Measurements from ENCODE around the gene RRP1B. TPM values are rescaled to one million over a fixed set of nuclear protein-coding genes. Genes with fewer than 3 reads are reported as not detected.
"Not testable (repeated sequence)": the region's sequence is repeated elsewhere in the genome, so short reads cannot be mapped to it uniquely, and the experiment has no call there.

Gene RRP1B
- total and polyA plus RNA-seq, 5 donors from 2014 or later, result 26.2 to 37.7 (median 28.7) TPM

DNA sequence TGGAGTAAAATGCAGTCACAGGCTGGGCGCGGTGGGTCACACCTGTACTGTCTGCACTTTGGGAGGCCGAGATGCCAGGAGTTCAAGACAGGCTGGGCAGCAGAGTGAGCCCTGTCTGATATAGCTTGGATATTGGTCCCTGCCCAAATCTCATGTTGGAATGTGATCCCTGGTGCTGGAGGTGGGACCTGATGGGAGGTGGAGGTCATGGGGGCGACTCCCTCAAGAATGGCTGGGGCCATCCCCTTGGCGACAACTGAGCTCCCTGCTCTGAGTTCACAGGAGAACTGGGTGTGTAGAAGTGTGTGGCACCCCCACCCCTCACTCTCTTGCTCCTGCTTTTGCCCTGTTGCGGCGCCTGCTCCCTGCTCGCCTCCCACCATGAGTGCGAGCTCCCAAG is 48.1 kb downstream of the RRP1B start:
- Mint-ChIP-seq H3K36me3 (no peaks in the 10 kb centered on the region), H3K27ac (no peak overlapping the region), H3K4me1 (peaks cover 0 to 7% (median 5%) of the 10 kb centered on the region in 4 donors), H3K27me3 (peaks cover 7% of the 10 kb centered on the region), H3K4me3 (no peak overlapping the region), H3K9me3 (peaks cover 0 to 1% (median 0%) of the 10 kb centered on the region in 7 donors)
- no peak for DNase-seq
- Histone ChIP-seq H3K36me3 (ENCODE audit: control insufficient read depth, insufficient read depth, low read length) (no peaks in the 10 kb centered on the region), H3K4me1 (ENCODE audit: control insufficient read depth, insufficient read depth, low read length, poor library complexity, severe bottlenecking) (no peaks in the 10 kb centered on the region), H3K4me3 (ENCODE audit: low read depth, low read length) (no peak overlapping the region), H3K27me3 (ENCODE audit: control insufficient read depth, insufficient read depth, low read length) (no peaks in the 10 kb centered on the region), H3K27ac (ENCODE audit: insufficient read depth, low read length, poor library complexity, severe bottlenecking) (no peak overlapping the region), H3K9me3 (ENCODE audit: control insufficient read depth in 2 of 2, low read length in 2 of 2) (no peaks in the 10 kb centered on the region)
- no peak for ATAC-seq (ENCODE audit: low read depth in 2 of 2)

DNA sequence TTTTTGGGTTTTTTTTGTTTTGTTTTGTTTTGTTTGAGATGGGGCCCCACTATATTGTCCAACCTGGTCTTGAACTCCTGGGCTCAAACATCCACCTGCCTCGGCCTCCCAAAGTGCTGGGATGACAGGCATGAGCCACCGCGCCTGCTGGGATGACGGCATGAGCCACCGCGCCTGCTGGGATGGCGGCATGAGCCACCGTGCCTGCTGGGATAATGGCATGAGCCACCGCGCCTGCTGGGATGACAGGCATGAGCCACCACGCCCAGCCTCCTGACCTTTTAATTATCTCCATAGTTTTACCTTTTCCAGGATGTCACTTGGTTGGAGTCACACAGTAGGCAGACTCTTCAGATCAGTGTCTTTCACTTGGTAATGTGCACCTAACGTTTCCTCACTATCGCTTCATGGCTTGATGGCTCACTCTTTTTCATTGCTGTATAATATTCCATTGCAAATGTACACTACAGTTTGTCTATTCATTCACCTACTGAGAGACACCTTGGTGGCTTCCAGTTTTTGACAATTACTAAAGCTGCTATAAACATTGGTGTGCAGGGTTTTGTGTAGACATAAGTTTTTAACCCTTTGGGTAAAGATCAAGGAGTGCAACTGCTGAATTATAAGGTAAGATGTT is 49.5 kb downstream of the RRP1B start:
- Mint-ChIP-seq H3K27ac (no peak overlapping the region), H3K36me3 (no peaks in the 10 kb centered on the region), H3K4me3 (no peak overlapping the region), H3K4me1 (no peaks in the 10 kb centered on the region), H3K27me3 (peaks cover 13% of the 10 kb centered on the region), H3K9me3 (peaks cover 0 to 1% (median 0%) of the 10 kb centered on the region in 7 donors)
- Histone ChIP-seq H3K36me3 (ENCODE audit: control insufficient read depth, insufficient read depth, low read length) (no peaks in the 10 kb centered on the region), H3K27me3 (ENCODE audit: control insufficient read depth, insufficient read depth, low read length) (no peaks in the 10 kb centered on the region), H3K4me3 (ENCODE audit: low read depth, low read length) (no peak overlapping the region), H3K27ac (ENCODE audit: insufficient read depth, low read length, poor library complexity, severe bottlenecking) (no peak overlapping the region), H3K4me1 (ENCODE audit: control insufficient read depth, insufficient read depth, low read length, poor library complexity, severe bottlenecking) (no peaks in the 10 kb centered on the region), H3K9me3 (ENCODE audit: control insufficient read depth in 2 of 2, low read length in 2 of 2) (no peaks in the 10 kb centered on the region)
- no peak for ATAC-seq (ENCODE audit: low read depth in 2 of 2)
- DNase-seq, result no peak

DNA sequence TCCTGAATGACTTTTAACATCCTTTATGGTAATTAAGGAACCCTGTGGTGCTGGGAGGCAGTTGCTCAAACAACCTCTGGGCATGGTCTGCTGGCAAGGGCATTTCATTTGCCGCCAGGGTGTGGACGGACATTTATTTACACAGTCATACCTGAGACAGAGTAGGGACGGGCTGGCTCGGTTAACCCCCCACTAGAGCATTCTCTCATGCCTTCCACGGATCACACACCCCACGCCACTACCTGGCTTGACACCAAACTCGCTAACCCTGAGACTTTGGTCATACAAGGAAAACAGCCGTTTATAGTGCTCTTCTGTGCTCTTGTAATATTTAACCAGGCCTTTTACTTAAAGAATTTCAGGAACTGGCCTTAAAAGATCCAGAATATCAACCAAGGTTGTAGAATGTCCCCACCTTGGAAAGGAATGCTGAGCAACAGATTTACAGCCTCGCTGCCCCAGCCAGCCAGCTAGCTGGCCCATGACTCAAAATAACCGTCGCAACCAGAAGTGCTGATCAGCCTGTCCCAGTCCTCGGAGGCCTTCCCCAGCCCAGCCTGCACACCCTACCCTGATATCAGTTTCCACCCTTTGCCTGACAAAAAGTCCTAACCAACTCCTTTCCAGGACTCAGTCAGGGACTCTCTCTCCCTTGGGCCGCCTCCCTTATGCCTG is 53.0 kb downstream of the RRP1B start:
- DNase-seq (no peak), ATAC-seq (ENCODE audit: low read depth in 2 of 2) (no peak)
- no peak overlapping the region for H3K27ac Mint-ChIP-seq
- H3K4me3 Mint-ChIP-seq, result no peak overlapping the region
- Histone ChIP-seq H3K4me3 (ENCODE audit: low read depth, low read length) (no peak overlapping the region), H3K4me1 (ENCODE audit: control insufficient read depth, insufficient read depth, low read length, poor library complexity, severe bottlenecking) (no peaks in the 10 kb centered on the region), H3K36me3 (ENCODE audit: control insufficient read depth, insufficient read depth, low read length) (no peaks in the 10 kb centered on the region), H3K27ac (ENCODE audit: insufficient read depth, low read length, poor library complexity, severe bottlenecking) (no peak overlapping the region), H3K27me3 (ENCODE audit: control insufficient read depth, insufficient read depth, low read length) (no peaks in the 10 kb centered on the region), H3K9me3 (ENCODE audit: control insufficient read depth in 2 of 2, low read length in 2 of 2) (no peaks in the 10 kb centered on the region)
- H3K4me1 Mint-ChIP-seq, result no peaks in the 10 kb centered on the region
- peaks cover 16% of the 10 kb centered on the region for H3K27me3 Mint-ChIP-seq
- peaks cover 0 to 1% (median 0%) of the 10 kb centered on the region in 7 donors for H3K9me3 Mint-ChIP-seq
- H3K36me3 Mint-ChIP-seq, result no peaks in the 10 kb centered on the region

DNA sequence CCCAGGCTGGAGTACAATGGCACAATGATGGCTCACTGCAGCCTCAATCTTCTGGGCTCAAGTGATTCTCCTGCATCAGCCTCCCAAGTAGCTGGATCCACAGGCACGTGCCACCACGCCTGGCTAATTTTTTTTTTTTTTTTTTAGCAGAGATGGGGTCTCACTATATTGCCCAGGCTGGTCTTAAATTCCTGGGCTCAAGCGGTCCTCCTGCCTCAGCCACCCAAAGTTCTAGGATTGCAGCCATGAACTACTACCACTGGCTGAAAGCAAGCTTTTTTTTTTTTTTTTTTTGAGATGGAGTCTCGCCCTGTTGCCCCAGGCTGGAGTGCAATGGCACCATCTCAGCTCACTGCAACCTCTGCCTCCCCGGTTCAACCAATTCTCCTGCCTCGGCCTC is 53.8 kb downstream of the RRP1B start:
- H3K27ac ChIP-seq (ENCODE audit: insufficient read depth, low read length, poor library complexity, severe bottlenecking); H3K9me3 Mint-ChIP-seq; H3K4me1 ChIP-seq (ENCODE audit: control insufficient read depth, insufficient read depth, low read length, poor library complexity, severe bottlenecking); H3K4me1 Mint-ChIP-seq; DNase-seq; H3K27ac Mint-ChIP-seq; H3K9me3 ChIP-seq (ENCODE audit: control insufficient read depth in 2 of 2, low read length in 2 of 2); H3K4me3 ChIP-seq (ENCODE audit: low read depth, low read length); ATAC-seq (ENCODE audit: low read depth in 2 of 2); H3K36me3 Mint-ChIP-seq; H3K27me3 ChIP-seq (ENCODE audit: control insufficient read depth, insufficient read depth, low read length); H3K36me3 ChIP-seq (ENCODE audit: control insufficient read depth, insufficient read depth, low read length); H3K4me3 Mint-ChIP-seq: not testable (repeated sequence)
- peaks cover 19% of the 10 kb centered on the region for H3K27me3 Mint-ChIP-seq

DNA sequence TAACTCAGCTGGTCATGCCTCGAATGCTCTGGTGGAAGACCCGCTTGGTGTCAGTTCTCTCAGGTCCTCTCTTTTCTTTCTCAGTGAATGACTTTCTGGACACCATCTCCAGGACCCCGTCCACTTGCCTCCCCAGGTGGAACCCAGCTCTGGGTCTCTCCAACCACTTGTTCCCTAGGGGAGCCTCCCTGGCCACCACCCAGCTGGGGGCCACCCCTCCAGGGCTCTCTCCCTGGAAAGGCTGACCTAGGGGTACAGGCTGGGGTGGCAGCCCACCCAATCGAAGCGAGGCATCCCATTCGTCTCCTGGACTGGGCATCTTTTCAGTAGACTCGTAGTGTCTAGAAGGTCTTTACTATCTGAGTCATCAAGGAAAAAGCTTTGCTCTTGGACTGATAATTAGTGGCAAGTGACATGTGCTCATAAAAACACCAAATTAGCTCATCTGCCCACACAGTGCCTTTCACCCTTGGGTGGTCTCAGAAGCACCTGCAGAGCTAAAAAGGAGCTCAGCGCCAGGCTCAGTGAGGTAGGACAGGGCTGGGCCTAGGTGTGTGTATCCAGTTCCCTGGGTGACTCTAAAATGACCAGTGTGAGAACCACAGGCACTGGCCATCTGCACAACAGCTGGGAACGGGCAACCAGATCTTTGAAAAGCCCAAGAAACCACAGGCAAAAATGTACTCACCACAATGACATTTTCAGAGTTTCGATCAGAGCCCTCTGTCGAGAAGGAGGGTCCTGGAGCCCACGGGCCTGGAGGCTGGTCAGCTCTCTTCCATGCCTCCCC is 57.2 kb downstream of the RRP1B start:
- H3K4me3 Mint-ChIP-seq, result peak overlapping the region; percentile 46 to 90 (median 80)
- Histone ChIP-seq H3K27me3 (ENCODE audit: control insufficient read depth, insufficient read depth, low read length) (no peaks in the 10 kb centered on the region), H3K27ac (ENCODE audit: insufficient read depth, low read length, poor library complexity, severe bottlenecking) (no peak overlapping the region), H3K4me3 (ENCODE audit: low read depth, low read length) (no peak overlapping the region), H3K36me3 (ENCODE audit: control insufficient read depth, insufficient read depth, low read length) (no peaks in the 10 kb centered on the region), H3K4me1 (ENCODE audit: control insufficient read depth, insufficient read depth, low read length, poor library complexity, severe bottlenecking) (peaks cover 25% of the 10 kb centered on the region), H3K9me3 (ENCODE audit: control insufficient read depth in 2 of 2, low read length in 2 of 2) (no peaks in the 10 kb centered on the region)
- DNase-seq, result no peak
- peaks cover 20% of the 10 kb centered on the region for H3K27me3 Mint-ChIP-seq
- peaks cover 0 to 23% (median 9%) of the 10 kb centered on the region in 4 donors for H3K4me1 Mint-ChIP-seq
- H3K9me3 Mint-ChIP-seq, result peaks cover 0 to 1% (median 0%) of the 10 kb centered on the region in 7 donors
- no peaks in the 10 kb centered on the region for H3K36me3 Mint-ChIP-seq
- H3K27ac Mint-ChIP-seq, result no peak overlapping the region
- no peak for ATAC-seq (ENCODE audit: low read depth in 2 of 2)

DNA sequence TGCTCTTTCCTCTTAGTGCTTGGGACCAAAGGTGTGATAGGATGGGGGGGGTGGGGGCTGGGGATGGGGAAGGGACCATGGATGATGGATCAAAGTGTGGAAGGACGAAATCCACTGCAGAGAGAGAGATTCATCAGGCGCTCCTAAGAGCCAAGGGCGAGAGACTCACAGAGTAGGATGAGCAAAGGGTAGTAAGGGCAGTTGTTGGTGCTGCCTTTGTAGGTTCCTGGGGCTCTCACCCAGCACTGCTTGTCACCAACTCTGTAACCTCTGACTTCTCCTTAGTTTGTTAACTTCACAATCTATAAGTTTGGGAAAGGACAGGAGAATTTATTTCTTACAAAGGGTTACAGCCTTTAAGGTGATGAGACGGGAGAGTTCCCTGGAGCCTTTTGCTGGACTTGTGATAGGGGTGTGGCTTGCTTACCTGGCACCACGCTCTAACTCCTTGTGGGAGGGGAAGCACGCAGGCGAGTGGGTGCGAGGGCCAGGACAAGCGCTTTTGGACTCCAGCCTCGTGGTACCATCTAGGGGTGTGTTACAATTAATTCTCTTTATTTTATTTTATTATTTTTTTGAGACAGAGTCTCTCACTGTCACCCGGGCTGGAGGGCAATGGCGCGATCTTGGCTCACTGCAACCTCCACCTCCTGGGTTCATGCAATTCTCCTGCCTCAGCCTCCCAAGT is 58.0 kb downstream of the RRP1B start:
- Mint-ChIP-seq H3K27me3 (peaks cover 19% of the 10 kb centered on the region), H3K9me3 (peaks cover 0 to under 1% (median 0%) of the 10 kb centered on the region in 7 donors)
- no peak for DNase-seq

DNA sequence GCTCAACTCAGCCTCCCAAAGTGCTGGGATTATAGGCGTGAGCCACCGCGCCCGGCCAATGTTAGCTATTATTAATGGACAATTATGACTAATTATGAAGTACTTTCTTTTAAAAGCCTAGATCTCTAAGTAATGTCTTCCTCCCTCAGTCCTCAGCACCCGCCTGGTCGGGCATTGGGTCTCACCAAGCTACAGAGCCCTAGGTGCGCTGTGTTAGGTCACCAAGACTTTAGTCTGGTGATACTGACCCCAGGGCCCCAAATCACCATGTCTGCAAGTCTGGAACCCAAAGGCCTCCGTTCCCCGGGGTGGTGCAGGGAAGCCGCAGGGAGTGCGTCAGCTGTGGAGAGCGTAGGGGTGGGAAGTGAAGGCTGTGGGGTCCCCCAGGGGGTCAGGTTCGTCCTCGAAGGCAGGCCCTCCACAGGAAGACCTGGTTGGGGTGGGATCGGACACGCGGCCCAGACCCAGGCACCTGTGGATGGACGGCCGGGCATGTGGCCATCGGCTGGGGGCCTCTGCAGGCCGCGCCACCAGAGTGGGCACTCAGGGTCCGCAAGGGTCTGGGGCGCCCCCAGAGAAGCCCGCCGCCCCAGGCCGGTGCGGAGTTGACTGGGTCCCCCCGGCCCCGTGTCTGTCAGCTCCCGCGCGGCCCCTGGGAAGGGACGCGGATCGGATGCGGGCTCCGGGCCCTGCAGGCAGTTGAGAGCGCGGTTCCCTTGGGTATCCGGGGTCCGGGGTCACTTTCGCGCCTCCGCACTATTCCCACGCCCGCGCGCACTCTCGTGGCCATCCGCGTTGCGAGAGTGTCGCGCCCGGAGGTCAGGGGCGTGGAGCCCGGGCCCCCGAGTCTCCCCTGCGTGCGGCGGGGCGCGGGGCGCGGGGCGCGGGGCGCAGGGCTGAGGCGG is 58.9 kb downstream of the RRP1B start:
- Mint-ChIP-seq H3K27ac (peak overlapping the region; percentile 38 to 90 (median 71)), H3K36me3 (no peaks in the 10 kb centered on the region), H3K4me1 (peaks cover 0 to 33% (median 12%) of the 10 kb centered on the region in 4 donors), H3K27me3 (peaks cover 14% of the 10 kb centered on the region), H3K9me3 (no peaks in the 10 kb centered on the region), H3K4me3 (peak overlapping the region; percentile 85 to 96 (median 88))
- peak overlapping the region; percentile 23 for H3K27ac ChIP-seq (ENCODE audit: insufficient read depth, low read length, poor library complexity, severe bottlenecking)
- H3K36me3 ChIP-seq (ENCODE audit: control insufficient read depth, insufficient read depth, low read length), result no peaks in the 10 kb centered on the region
- no peaks in the 10 kb centered on the region for H3K9me3 ChIP-seq (ENCODE audit: control insufficient read depth in 2 of 2, low read length in 2 of 2)
- DNase-seq (no peak), ATAC-seq (ENCODE audit: low read depth in 2 of 2) (no peak)
- H3K4me1 ChIP-seq (ENCODE audit: control insufficient read depth, insufficient read depth, low read length, poor library complexity, severe bottlenecking), result peaks cover 31% of the 10 kb centered on the region
- no peaks in the 10 kb centered on the region for H3K27me3 ChIP-seq (ENCODE audit: control insufficient read depth, insufficient read depth, low read length)
- no peak overlapping the region for H3K4me3 ChIP-seq (ENCODE audit: low read depth, low read length)

More for the DNA sequence above, 58.0 kb downstream of the RRP1B start:
- peaks cover 0 to 30% (median 9%) of the 10 kb centered on the region in 4 donors for H3K4me1 Mint-ChIP-seq
- Histone ChIP-seq H3K27ac (ENCODE audit: insufficient read depth, low read length, poor library complexity, severe bottlenecking) (no peak overlapping the region), H3K9me3 (ENCODE audit: control insufficient read depth in 2 of 2, low read length in 2 of 2) (no peaks in the 10 kb centered on the region), H3K36me3 (ENCODE audit: control insufficient read depth, insufficient read depth, low read length) (no peaks in the 10 kb centered on the region), H3K4me3 (ENCODE audit: low read depth, low read length) (no peak overlapping the region), H3K4me1 (ENCODE audit: control insufficient read depth, insufficient read depth, low read length, poor library complexity, severe bottlenecking) (peaks cover 31% of the 10 kb centered on the region), H3K27me3 (ENCODE audit: control insufficient read depth, insufficient read depth, low read length) (no peaks in the 10 kb centered on the region)
- no peak for ATAC-seq (ENCODE audit: low read depth in 2 of 2)
- peak overlapping the region; percentile 38 to 75 (median 71) for H3K27ac Mint-ChIP-seq
- peak overlapping the region; percentile 74 to 90 (median 85) for H3K4me3 Mint-ChIP-seq
- no peaks in the 10 kb centered on the region for H3K36me3 Mint-ChIP-seq
